ENCODE results near the gene GOLGA8F. TPM values are rescaled to one million over a fixed set of nuclear protein-coding genes. Genes with fewer than 3 reads are reported as not detected.
"Not testable (repeated sequence)": the region's sequence is repeated elsewhere in the genome, so short reads cannot be mapped to it uniquely, and the experiment has no call there.

GOLGA8F gene, protein sequence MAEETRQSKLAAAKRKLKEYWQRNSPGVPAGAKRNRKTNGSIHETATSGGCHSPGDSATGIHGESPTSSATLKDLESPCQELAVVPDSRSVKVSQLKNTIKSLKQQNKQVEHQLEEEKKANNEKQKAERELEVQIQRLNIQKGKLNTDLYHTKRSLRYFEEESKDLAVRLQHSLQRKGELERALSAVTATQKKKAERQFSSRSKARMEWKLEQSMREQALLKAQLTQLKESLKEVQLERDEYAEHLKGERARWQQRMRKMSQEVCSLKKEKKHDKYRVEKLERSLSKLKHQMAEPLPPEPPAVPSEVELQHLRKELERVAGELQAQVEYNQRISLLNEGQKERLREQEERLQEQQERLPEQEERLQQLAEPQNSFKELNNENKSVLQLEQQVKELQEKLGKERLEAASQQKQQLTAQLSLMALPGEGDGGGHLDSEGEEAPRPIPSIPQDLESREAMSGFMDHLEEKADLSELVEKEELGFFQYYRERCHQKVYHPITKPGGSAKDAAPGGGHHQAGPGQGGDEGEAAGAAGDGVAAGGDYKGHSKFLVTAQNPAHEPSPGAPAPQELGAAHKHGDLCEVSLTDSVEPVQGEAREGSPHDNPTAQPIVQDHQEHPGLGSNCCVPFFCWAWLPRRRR
- not detected in 2 replicates for total RNA-seq

DNA sequence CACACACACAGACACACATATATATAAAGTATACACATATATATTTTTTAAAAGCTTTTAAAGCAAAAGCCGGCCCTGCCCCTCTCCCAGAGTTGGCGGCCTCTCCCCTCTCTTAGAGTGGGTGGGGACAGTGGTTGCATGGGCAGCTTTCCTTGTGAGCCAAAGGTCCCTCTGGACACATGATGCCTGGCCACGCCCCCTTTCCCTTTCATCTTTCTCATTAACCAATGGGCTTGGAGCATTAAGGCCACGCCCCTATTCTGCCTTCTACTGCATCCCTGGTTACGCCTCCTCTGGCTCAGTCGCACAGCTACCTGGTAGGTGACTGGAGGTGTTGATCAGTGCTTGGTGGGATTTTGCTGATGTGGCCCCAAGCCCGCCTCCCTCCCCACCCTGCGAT, at the start of gene GOLGA8F:
GOLGA8F (plus strand) TSS at position 301 of the 400 bp plus-strand sequence; CDS start at position 399, 98 bp downstream.
- not testable (repeated sequence) for DNase-seq (ENCODE audit: low read depth in 2 of 2)

DNA sequence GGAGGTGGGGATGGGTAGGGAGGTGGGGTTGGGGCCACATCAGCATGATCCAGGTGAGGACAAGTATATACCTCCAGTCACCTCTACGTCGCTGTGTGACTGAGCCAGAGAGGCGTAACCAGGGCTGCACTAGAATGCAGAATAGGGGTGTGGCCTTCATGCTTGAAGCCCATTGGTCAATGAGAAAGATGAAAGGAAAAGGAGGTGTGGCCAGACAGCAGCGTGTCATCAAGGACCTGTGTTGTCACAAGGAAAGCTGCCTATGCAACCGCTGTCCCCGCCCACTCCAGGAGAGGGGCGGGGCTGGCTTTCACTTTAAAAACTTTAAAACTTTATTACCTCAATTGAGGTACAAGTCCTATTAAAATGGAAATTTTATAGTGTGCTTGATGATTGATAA, 20.5 kb upstream of the GOLGA8F start, which contains the start of gene GOLGA6L24:
GOLGA6L24 (minus strand) TSS at position 101 of the 400 bp plus-strand sequence; CDS start at position 40, 61 bp downstream.
- not testable (repeated sequence) for DNase-seq (ENCODE audit: low read depth in 2 of 2)

DNA sequence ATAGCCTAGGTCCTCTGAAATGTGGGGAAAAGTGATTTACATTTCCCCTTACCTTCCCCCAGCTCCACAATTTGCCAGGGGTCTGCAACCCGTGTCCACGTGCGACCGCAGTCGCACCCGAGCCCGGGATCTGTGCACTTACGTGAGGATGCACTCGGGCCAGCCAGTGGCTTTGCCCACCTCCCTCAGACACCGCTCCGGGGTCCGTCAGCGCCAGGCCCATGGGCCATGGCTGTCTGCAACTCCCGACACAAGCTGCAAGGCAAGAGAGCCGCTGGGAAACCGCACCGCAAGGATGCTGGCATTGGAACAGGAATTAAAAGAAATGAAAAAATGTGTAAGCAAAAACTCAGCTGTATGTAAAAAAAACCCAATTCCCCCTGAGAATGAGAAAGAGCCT, 13.0 kb upstream of the GOLGA8F start:
- DNase-seq (ENCODE audit: low read depth in 2 of 2), result not testable (repeated sequence)

DNA sequence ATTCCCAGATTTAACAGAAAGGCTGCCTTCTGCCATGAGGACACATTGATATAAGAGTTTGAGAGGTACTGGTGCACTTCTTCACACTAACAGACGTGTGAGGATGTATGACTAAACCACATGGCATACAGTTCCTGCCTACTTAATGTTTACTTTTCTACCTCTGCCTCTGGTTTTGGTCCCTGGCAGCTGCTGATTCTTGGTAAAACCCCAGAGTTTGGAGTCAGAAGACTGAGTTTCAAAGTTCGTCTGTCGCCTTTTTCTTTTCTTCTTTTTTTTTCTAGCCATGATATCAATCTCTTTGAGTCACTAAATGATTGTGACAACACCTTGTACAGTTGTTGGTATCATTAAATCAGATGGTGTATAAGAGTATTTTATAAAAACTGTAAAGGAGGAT, 1.6 kb downstream of the GOLGA8F start:
- DNase-seq (ENCODE audit: low read depth in 2 of 2), result not testable (repeated sequence)

DNA sequence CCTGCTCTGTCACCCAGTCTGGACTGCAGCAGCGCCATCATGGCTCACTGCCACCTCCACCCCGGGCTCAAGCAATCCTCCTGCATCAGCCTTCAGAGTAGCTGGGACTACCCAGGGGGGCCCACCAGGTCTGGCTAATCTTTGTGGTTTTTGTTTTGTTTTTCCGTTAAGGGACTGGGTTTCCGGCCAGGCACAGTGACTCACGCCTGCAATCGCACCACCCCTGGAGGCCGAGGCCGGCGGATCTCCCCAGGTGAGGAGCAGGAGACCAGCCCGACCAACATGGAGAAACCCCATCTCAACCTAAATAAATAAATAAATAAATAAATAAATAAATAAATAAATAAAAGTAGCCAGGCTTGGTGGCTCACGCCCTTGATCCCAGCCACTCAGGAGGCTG, 17.6 kb downstream of the GOLGA8F start:
- not testable (repeated sequence) for DNase-seq (ENCODE audit: low read depth in 2 of 2)

DNA sequence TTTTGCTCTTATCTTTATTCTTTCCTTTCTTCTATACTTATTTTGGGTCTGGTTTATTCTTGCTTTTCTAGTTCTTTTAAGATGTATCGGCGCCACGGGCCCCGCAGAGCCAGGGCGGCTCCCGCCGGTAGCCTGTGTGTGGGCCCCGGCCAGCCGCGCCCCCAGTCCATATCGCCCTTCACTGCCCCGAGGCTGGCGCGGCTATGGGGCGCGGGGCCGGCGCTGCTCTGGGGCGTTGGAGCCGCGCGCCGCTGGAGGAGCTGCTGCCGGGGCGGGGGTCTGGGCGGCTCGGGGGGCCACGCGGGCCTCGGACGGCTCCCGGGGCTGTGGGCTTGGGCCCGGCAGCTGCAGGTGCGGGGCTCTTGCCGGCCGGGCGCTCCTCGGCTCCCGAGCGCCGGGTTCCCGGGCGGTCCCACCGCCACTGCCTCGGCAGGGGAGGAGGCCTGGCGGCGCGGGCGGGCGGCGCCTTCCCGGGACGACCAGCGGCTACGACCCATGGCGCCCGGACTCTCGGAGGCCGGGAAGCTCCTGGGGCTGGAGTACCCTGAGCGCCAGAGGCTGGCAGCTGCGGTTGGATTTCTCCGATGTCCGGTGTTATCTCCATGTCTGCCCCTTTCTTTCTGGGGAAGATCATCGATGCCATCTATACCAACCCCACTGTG, 24.4 kb downstream of the GOLGA8F start:
- DNase-seq (ENCODE audit: low read depth in 2 of 2), result not testable (repeated sequence)

DNA sequence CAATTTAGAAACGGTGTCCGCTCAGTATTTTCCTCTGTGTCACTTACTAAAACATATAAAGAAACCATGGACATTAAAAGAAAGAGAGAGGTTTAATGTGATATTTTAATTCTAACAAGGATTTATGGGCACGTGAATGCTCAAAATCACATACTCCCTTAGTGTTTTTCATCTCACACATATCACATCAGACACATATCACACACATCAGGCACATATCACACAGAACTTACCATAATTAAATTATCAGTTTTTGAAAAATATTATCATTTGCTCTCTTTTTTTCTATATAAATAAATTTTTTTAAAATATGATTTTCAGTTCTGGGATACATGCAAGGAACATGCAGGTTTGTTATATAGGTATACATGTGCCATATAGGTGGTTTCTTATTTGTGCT, 42.0 kb downstream of the GOLGA8F start:
- not testable (repeated sequence) for DNase-seq (ENCODE audit: low read depth in 2 of 2)

DNA sequence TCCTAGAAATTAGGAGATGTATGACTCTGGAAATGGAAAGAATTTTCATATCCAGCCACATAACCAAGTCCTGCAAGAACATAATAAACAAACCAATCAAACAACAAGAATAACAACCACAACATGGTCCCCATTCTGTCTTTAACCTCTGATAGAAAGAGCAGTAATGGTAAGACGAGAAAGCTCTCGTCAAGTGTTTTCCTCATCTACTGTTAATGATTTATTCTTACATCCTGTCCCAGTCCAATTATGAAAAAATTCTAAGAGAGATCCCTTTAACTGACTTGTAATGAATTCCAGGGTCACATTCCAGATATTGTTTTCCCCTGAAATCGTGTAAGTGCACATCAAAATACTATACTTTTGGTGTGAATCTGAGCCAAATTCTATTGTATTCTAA, 57.1 kb downstream of the GOLGA8F start:
- DNase-seq (ENCODE audit: low read depth in 2 of 2), result not testable (repeated sequence)

Other genes starting within 250 kb of the GOLGA8F start
- 40.3 and 52.1 TPM in 2 replicates for gene HERC2, start 56.5 kb upstream of the GOLGA8F start, total RNA-seq
- not detected in 2 replicates for gene GOLGA6L24, start 20.6 kb upstream of the GOLGA8F start, total RNA-seq
- gene GOLGA8G, start 154.3 kb downstream of the GOLGA8F start, total RNA-seq, result not detected in 2 replicates
- gene GOLGA6L25, start 174.9 kb downstream of the GOLGA8F start, total RNA-seq, result not detected in 2 replicates

Data from dermis microvascular lymphatic vessel endothelial cell (primary cell).